Hepatocyte (in vitro differentiated cells): ENCODE results near the gene REELD1. TPM values are rescaled to one million over a fixed set of nuclear protein-coding genes. Genes with fewer than 3 reads are reported as not detected.

Experiments used
- DNase-seq: peaks from one replicate; pipeline ENCODE4 v3.0.0-alpha.2; 2016; ENCODE audit warnings: low spot score
- H2AFZ ChIP-seq: fragments of 200-600 bp; sonication (generic); 2 replicates; pipeline ENCODE4 v1.6.0; 2016; ENCODE audit warnings: antibody characterized with exemption, mild to moderate bottlenecking
- H3K27ac ChIP-seq: fragments of 200-600 bp; sonication (generic); 2 replicates; pipeline ENCODE4 v1.5.1; 2016; ENCODE audit warnings: mild to moderate bottlenecking
- H3K27me3 ChIP-seq: fragments of 200-600 bp; sonication (generic); 2 replicates; pipeline ENCODE4 v1.6.1; 2016
- H3K36me3 ChIP-seq: fragments of 200-600 bp; sonication (generic); replicated peaks from 2 replicates; pipeline ENCODE4 v1.5.1; 2016; ENCODE audit warnings: low read depth; ENCODE audit not compliant: insufficient read depth
- H3K4me1 ChIP-seq: fragments of 200-600 bp; sonication (generic); 2 replicates; pipeline ENCODE4 v1.5.1; 2016; ENCODE audit warnings: mild to moderate bottlenecking, moderate library complexity; ENCODE audit not compliant: insufficient read depth
- H3K4me2 ChIP-seq: fragments of 200-600 bp; sonication (generic); 2 replicates; pipeline ENCODE4 v1.6.0; 2016
- H3K4me3 ChIP-seq: fragments of 200-600 bp; sonication (generic); 2 replicates; pipeline ENCODE4 v1.5.1; 2016; ENCODE audit warnings: mild to moderate bottlenecking
- H3K79me2 ChIP-seq: fragments of 200-600 bp; sonication (generic); 2 replicates; pipeline ENCODE4 v1.6.0; 2017; ENCODE audit warnings: mild to moderate bottlenecking
- H3K9me2 ChIP-seq: fragments of 200-600 bp; sonication (generic); replicated peaks from 2 replicates; pipeline ENCODE4 v1.6.0; 2017; ENCODE audit warnings: mild to moderate bottlenecking; ENCODE audit not compliant: insufficient read depth
- H3K9me3 ChIP-seq: fragments of 200-600 bp; sonication (generic); 2 replicates; pipeline ENCODE4 v1.5.1; 2016; ENCODE audit warnings: low read depth, mild to moderate bottlenecking
- H4K20me1 ChIP-seq: fragments of 200-600 bp; sonication (generic); 2 replicates; pipeline ENCODE4 v1.6.0; 2016; ENCODE audit warnings: mild to moderate bottlenecking; ENCODE audit not compliant: insufficient read depth, poor library complexity, severe bottlenecking
- CTCF ChIP-seq: fragments of 200-600 bp; sonication (generic); IDR thresholded peaks from 2 replicates; pipeline ENCODE4 v1.5.1; 2016; ENCODE audit warnings: antibody characterized with exemption, mild to moderate bottlenecking; ENCODE audit not compliant: poor library complexity
- EZH2 ChIP-seq: fragments of 200-600 bp; sonication (generic); IDR thresholded peaks from 2 replicates; pipeline ENCODE4 v1.6.1; 2016; ENCODE audit warnings: antibody characterized with exemption, mild to moderate bottlenecking, borderline replicate concordance
- EZH2phosphoT487 ChIP-seq: fragments of 200-600 bp; sonication (generic); IDR thresholded peaks from one replicate; pipeline ENCODE4 v1.6.1; 2018; ENCODE audit warnings: antibody characterized with exemption, mild to moderate bottlenecking, low read depth, moderate library complexity; ENCODE audit not compliant: unreplicated experiment, severe bottlenecking
- WGBS: methylation state at CpG from one replicate; pipeline ENCODE4 v1.1.6; 2016; ENCODE audit warnings: low lambda C conversion rate; ENCODE audit errors: missing lambda C conversion rate; 5-methylcytosine and 5-hydroxymethylcytosine counted together
- polyA plus RNA-seq: library from polyadenylated mRNA; unstranded; fragments of >200 nt; fragmentation: Nextera tagmentation; extraction: Ambion mirVana; gene quantifications from 2 replicates; pipeline ENCODE4 v1.2.1, GENCODE V29; 2016
- total RNA-seq: library from RNA; depleted of rRNA; stranded (reverse); fragments of >200 nt; gene quantifications from 2 replicates; pipeline ENCODE4 v1.2.3, GENCODE V29; 2014

REELD1 gene
- total and polyA plus RNA-seq, 2 experiments from 2014 or later, result not detected

GRCh38 chr4:146271466-146271865 is 57.1 kb downstream of the REELD1 start:
- DNase-seq, result no peak
- no peaks in the 10 kb centered on the region for H3K79me2 ChIP-seq
- no peaks in the 10 kb centered on the region for H3K4me1 ChIP-seq
- H3K9me2 ChIP-seq, result no peaks in the 10 kb centered on the region
- H3K4me3 ChIP-seq, result no peak overlapping the region
- H3K27me3 ChIP-seq, result no peaks in the 10 kb centered on the region
- H3K36me3 ChIP-seq, result no peaks in the 10 kb centered on the region
- no peaks in the 10 kb centered on the region for H3K9me3 ChIP-seq
- no peak overlapping the region for H3K27ac ChIP-seq
- TF ChIP-seq EZH2phosphoT487 (no peak), EZH2 (no peak), CTCF (no peak)
- no peak overlapping the region for H2AFZ ChIP-seq
- H3K4me2 ChIP-seq, result no peak overlapping the region
- WGBS, result 93% methylated on average over 3 of the region's 3 CpGs
- no peaks in the 10 kb centered on the region for H4K20me1 ChIP-seq

- no peaks in the 10 kb centered on the region for H3K4me1 ChIP-seq
- no peak for TF ChIP-seq EZH2phosphoT487
- H3K4me2 ChIP-seq, result no peak overlapping the region
- H3K9me3 ChIP-seq, result no peaks in the 10 kb centered on the region
- no peaks in the 10 kb centered on the region for H4K20me1 ChIP-seq
- no peaks in the 10 kb centered on the region for H3K27me3 ChIP-seq
- H3K36me3 ChIP-seq, result no peaks in the 10 kb centered on the region
- WGBS, result 93% methylated on average over 5 of the region's 5 CpGs
- H3K9me2 ChIP-seq, result no peaks in the 10 kb centered on the region
- no peak overlapping the region for H3K27ac ChIP-seq
- H3K79me2 ChIP-seq, result no peaks in the 10 kb centered on the region
- DNase-seq, result no peak
- H3K4me3 ChIP-seq, result no peak overlapping the region
- H2AFZ ChIP-seq, result no peak overlapping the region
Measured at GRCh38 chr4:146273204-146273901, 59.0 kb downstream of the REELD1 start.

- Histone ChIP-seq H3K36me3 (no peaks in the 10 kb centered on the region), H3K4me1 (no peaks in the 10 kb centered on the region), H3K4me3 (no peak overlapping the region), H4K20me1 (no peaks in the 10 kb centered on the region), H3K9me2 (no peaks in the 10 kb centered on the region), H3K27me3 (no peaks in the 10 kb centered on the region), H3K79me2 (no peaks in the 10 kb centered on the region), H3K4me2 (no peak overlapping the region), H3K27ac (no peak overlapping the region), H3K9me3 (no peaks in the 10 kb centered on the region), H2AFZ (no peak overlapping the region)
- no peak for DNase-seq
- 95% methylated on average over 1 of the region's 1 CpG for WGBS
- TF ChIP-seq EZH2, result no peak
Measured at GRCh38 chr4:146274774-146275173, 60.4 kb downstream of the REELD1 start.

GRCh38 chr4:146275370-146275769 is 61.0 kb downstream of the REELD1 start:
- H3K4me3 ChIP-seq, result no peak overlapping the region
- DNase-seq, result peak; percentile 22
- H2AFZ ChIP-seq, result no peak overlapping the region
- H3K4me1 ChIP-seq, result no peaks in the 10 kb centered on the region
- TF ChIP-seq EZH2, result no peak
- no peak for TF ChIP-seq CTCF
- TF ChIP-seq EZH2phosphoT487, result no peak
- H3K27ac ChIP-seq, result no peak overlapping the region
- H3K36me3 ChIP-seq, result no peaks in the 10 kb centered on the region
- no peaks in the 10 kb centered on the region for H3K9me2 ChIP-seq
- H3K27me3 ChIP-seq, result no peaks in the 10 kb centered on the region
- H3K9me3 ChIP-seq, result no peaks in the 10 kb centered on the region
- no peaks in the 10 kb centered on the region for H4K20me1 ChIP-seq
- H3K79me2 ChIP-seq, result no peaks in the 10 kb centered on the region
- no peak overlapping the region for H3K4me2 ChIP-seq
